Measurements from ENCODE around the gene RNF207.

The RNF207 gene

DNA sequence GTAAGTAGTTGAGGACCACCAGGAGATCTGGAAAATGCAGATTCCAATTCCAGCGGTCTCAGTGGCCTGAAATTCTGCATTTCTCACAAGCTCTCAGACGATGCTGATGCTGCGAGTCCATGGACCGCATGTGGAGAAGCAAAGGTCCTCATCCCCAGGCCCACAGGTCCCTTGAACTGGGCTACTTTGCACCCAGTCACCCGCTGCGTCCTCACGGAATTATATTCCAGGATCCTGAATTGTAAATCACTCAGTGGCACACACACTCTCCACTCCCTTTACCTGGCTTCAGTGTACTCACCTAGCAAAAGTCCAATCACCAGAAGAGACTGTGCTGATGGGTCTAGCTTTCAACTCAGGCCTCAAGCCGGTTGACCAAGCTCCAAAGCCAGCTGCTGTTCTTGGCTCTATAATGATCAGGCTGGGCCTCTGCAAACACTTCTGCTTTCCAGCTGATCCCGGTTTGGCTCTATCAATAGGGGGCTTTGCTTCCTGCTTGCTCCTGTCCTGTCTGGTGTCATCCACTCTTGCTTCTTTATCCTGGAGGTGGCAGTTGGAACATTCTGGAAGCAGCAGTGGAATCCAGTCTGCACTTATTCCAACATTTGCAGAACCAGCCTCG, 5.6 kb upstream of the RNF207 start:
- Histone ChIP-seq H3K4me3 (ENCODE audit: insufficient read depth, low read length, poor library complexity, severe bottlenecking) (peak overlapping the region; percentile 83), H3K79me2 (ENCODE audit: insufficient read depth, low read length) (peaks cover 28% of the 10 kb centered on the region), H3K9me2 (replicated peaks; ENCODE audit: insufficient read depth, low read length) (no peaks in the 10 kb centered on the region), H4K20me1 (ENCODE audit: low read depth, low read length) (no peaks in the 10 kb centered on the region), H3K27ac (ENCODE audit: low read depth, low read length) (peak overlapping the region; percentile 60), H3K36me3 (ENCODE audit: low read length) (no peaks in the 10 kb centered on the region), H3K9ac (ENCODE audit: low read length) (peak overlapping the region; percentile 96), H2AFZ (ENCODE audit: low read depth, low read length, severe bottlenecking) (peak overlapping the region; percentile 81), H3K4me2 (ENCODE audit: low read depth, low read length, poor library complexity, severe bottlenecking) (peak overlapping the region; percentile 71), H3K9me3 (ENCODE audit: insufficient read depth, low read length) (no peaks in the 10 kb centered on the region), H3K27me3 (ENCODE audit: low read length) (no peaks in the 10 kb centered on the region), H3F3A (ENCODE audit: insufficient read depth) (no peaks in the 10 kb centered on the region)
- TF ChIP-seq, protein P1, sequence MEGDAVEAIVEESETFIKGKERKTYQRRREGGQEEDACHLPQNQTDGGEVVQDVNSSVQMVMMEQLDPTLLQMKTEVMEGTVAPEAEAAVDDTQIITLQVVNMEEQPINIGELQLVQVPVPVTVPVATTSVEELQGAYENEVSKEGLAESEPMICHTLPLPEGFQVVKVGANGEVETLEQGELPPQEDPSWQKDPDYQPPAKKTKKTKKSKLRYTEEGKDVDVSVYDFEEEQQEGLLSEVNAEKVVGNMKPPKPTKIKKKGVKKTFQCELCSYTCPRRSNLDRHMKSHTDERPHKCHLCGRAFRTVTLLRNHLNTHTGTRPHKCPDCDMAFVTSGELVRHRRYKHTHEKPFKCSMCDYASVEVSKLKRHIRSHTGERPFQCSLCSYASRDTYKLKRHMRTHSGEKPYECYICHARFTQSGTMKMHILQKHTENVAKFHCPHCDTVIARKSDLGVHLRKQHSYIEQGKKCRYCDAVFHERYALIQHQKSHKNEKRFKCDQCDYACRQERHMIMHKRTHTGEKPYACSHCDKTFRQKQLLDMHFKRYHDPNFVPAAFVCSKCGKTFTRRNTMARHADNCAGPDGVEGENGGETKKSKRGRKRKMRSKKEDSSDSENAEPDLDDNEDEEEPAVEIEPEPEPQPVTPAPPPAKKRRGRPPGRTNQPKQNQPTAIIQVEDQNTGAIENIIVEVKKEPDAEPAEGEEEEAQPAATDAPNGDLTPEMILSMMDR (IDR thresholded peaks at IDR 0.05; ENCODE audit: insufficient read depth, low read length, poor library complexity, severe bottlenecking): no peak
- no peak for TF ChIP-seq EZH2phosphoT487 (conservative IDR thresholded peaks at IDR 0.05; ENCODE audit: low read length)

DNA sequence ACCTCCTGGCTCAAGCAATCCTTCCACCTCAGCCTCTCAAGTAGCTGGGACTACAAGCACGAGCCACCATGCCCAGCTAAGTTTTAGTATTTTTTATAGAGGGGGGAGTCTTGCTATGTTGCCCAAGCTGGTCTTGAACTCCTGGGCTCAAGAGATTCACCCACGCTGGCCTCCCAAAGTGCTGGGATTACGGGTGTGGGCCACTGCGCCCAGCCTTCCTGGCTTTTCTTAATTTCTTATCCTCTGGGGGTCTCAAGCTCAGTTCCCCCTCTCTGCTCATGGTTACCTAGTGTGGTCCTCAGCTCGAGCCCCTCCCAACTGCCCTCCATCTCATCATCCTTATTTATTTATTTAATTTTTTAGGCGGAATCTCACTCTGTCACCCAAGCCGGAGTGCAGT, 3.7 kb upstream of the RNF207 start:
- Histone ChIP-seq H3K36me3 (ENCODE audit: low read length) (no peaks in the 10 kb centered on the region), H3K4me3 (ENCODE audit: insufficient read depth, low read length, poor library complexity, severe bottlenecking) (no peak overlapping the region), H3K9ac (ENCODE audit: low read length) (no peak overlapping the region), H3K4me2 (ENCODE audit: low read depth, low read length, poor library complexity, severe bottlenecking) (no peak overlapping the region), H3K79me2 (ENCODE audit: insufficient read depth, low read length) (peaks cover 27% of the 10 kb centered on the region), H4K20me1 (ENCODE audit: low read depth, low read length) (no peaks in the 10 kb centered on the region), H3K27me3 (ENCODE audit: low read length) (no peaks in the 10 kb centered on the region), H3F3A (ENCODE audit: insufficient read depth) (no peaks in the 10 kb centered on the region), H3K27ac (ENCODE audit: low read depth, low read length) (no peak overlapping the region), H2AFZ (ENCODE audit: low read depth, low read length, severe bottlenecking) (no peak overlapping the region), H3K9me2 (replicated peaks; ENCODE audit: insufficient read depth, low read length) (no peaks in the 10 kb centered on the region), H3K9me3 (ENCODE audit: insufficient read depth, low read length) (no peaks in the 10 kb centered on the region)
- no peak for TF ChIP-seq EZH2phosphoT487 (conservative IDR thresholded peaks at IDR 0.05; ENCODE audit: low read length)
- TF ChIP-seq, protein P1 (IDR thresholded peaks at IDR 0.05; ENCODE audit: insufficient read depth, low read length, poor library complexity, severe bottlenecking): no peak

DNA sequence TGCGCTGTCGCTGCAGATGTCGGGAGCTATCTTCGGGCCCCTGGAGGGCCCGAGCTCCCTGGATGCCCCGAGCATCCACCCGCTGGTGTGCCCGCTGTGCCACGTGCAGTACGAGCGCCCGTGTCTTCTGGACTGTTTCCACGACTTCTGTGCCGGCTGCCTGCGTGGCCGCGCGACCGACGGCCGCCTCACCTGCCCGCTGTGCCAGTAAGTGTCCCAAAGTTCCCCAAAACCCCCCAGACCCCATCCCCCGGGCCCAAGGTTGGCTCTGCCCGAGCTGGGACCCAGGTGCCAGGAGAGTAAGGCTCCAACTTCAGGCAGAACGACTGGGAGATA, 569 bp downstream of the RNF207 start:
- H3K79me2 ChIP-seq (ENCODE audit: insufficient read depth, low read length): no peaks in the 10 kb centered on the region
- no peaks in the 10 kb centered on the region for H3K27me3 ChIP-seq (ENCODE audit: low read length)
- H3K4me3 ChIP-seq (ENCODE audit: insufficient read depth, low read length, poor library complexity, severe bottlenecking): no peak overlapping the region
- H3K36me3 ChIP-seq (ENCODE audit: low read length): no peaks in the 10 kb centered on the region
- no peaks in the 10 kb centered on the region for H3F3A ChIP-seq (ENCODE audit: insufficient read depth)
- H3K9ac ChIP-seq (ENCODE audit: low read length): no peak overlapping the region
- no peak overlapping the region for H3K4me2 ChIP-seq (ENCODE audit: low read depth, low read length, poor library complexity, severe bottlenecking)
- no peak overlapping the region for H2AFZ ChIP-seq (ENCODE audit: low read depth, low read length, severe bottlenecking)
- no peak overlapping the region for H3K27ac ChIP-seq (ENCODE audit: low read depth, low read length)
- H3K9me3 ChIP-seq (ENCODE audit: insufficient read depth, low read length): no peaks in the 10 kb centered on the region
- TF ChIP-seq, protein P1 (IDR thresholded peaks at IDR 0.05; ENCODE audit: insufficient read depth, low read length, poor library complexity, severe bottlenecking): no peak
- TF ChIP-seq EZH2phosphoT487 (conservative IDR thresholded peaks at IDR 0.05; ENCODE audit: low read length): no peak
- H3K9me2 ChIP-seq (replicated peaks; ENCODE audit: insufficient read depth, low read length): no peaks in the 10 kb centered on the region
- no peaks in the 10 kb centered on the region for H4K20me1 ChIP-seq (ENCODE audit: low read depth, low read length)

Measured in SU-DHL-6 (cell line).